Left ventricle myocardium inferior (tissue), 1 donor: ENCODE measurements around the gene TPK1. TPM values are rescaled to one million over a fixed set of nuclear protein-coding genes. Genes with fewer than 3 reads are reported as not detected.
"Not testable (repeated sequence)": the region's sequence is repeated elsewhere in the genome, so short reads cannot be mapped to it uniquely, and the experiment has no call there.

Experiments
- DNase-seq: peaks from one replicate; pipeline ENCODE4 v3.0.0-alpha.2; 2020
- H3K27ac ChIP-seq: fragments of 200-600 bp; replicated peaks from 2 replicates; pipeline ENCODE4 v1.8.0; 2021
- H3K27me3 ChIP-seq: fragments of 200-600 bp; 2 replicates; pipeline ENCODE4 v1.8.0; 2021; ENCODE audit warnings: low read depth
- H3K36me3 ChIP-seq: fragments of 200-600 bp; 2 replicates; pipeline ENCODE4 v1.8.0; 2021
- H3K4me1 ChIP-seq: fragments of 200-600 bp; 2 replicates; pipeline ENCODE4 v1.8.0; 2021
- H3K4me3 ChIP-seq: fragments of 200-600 bp; 2 replicates; pipeline ENCODE4 v1.8.0; 2021; ENCODE audit warnings: mild to moderate bottlenecking, moderate library complexity
- H3K9me3 ChIP-seq: fragments of 200-600 bp; replicated peaks from 2 replicates; pipeline ENCODE4 v1.8.0; 2021
- intact Hi-C: fragments of 100-400 bp; cut with micrococcal nuclease; formaldehyde crosslinking; loops from one replicate; pipeline ENCODE4 v1.11.0; 2022
- total RNA-seq: library from RNA; stranded (reverse); fragmentation: NEBNext Ultra II Directional; extraction: Animal tissue kit (Norgen Biotek cat#: 25700); gene quantifications from one replicate; pipeline ENCODE4 v1.2.1, GENCODE V29; 2021
- TF ChIP-seq, protein P1 (sequence below): fragments of 200-600 bp; IDR thresholded peaks from 2 replicates; pipeline ENCODE4 v1.8.0; 2021; ENCODE audit warnings: antibody characterized with exemption, mild to moderate bottlenecking, borderline replicate concordance
- donor health status: DM: no; HTN: yes; CAD: no; lungs with severe emphysema.

The TPK1 gene
- total RNA-seq, 1 donor from 2014 or later = 3.5 TPM

- no peak for DNase-seq
- H3K9me3 ChIP-seq = no peaks in the 10 kb centered on the region
- H3K4me3 ChIP-seq = no peak overlapping the region
- no peak overlapping the region for H3K27ac ChIP-seq
- H3K36me3 ChIP-seq = no peaks in the 10 kb centered on the region
- TF ChIP-seq, protein P1, sequence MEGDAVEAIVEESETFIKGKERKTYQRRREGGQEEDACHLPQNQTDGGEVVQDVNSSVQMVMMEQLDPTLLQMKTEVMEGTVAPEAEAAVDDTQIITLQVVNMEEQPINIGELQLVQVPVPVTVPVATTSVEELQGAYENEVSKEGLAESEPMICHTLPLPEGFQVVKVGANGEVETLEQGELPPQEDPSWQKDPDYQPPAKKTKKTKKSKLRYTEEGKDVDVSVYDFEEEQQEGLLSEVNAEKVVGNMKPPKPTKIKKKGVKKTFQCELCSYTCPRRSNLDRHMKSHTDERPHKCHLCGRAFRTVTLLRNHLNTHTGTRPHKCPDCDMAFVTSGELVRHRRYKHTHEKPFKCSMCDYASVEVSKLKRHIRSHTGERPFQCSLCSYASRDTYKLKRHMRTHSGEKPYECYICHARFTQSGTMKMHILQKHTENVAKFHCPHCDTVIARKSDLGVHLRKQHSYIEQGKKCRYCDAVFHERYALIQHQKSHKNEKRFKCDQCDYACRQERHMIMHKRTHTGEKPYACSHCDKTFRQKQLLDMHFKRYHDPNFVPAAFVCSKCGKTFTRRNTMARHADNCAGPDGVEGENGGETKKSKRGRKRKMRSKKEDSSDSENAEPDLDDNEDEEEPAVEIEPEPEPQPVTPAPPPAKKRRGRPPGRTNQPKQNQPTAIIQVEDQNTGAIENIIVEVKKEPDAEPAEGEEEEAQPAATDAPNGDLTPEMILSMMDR = no peak
- no peaks in the 10 kb centered on the region for H3K27me3 ChIP-seq
- H3K4me1 ChIP-seq = no peaks in the 10 kb centered on the region
- intact Hi-C loops = no loop called here
Observed at GRCh38 chr7:144818511-144818910, 17.3 kb downstream of the TPK1 start.

DNA sequence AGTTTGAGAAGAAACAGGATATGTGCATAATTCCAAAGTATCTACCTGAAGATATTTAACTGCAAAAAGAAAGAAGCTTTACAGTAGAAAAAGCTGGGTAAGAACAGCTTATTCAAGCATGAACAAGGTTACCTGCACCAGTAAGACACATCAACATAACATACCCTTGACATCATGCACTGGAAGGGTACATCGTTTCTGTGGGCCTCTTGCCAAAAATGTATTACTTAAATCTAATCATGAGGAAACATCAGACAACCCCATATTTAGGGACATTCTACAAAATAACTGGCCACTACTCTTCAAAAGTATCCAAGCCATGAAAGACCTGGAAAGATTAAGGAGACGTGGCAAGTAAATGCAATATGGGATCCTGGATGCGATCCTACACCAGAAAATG, 18.9 kb downstream of the TPK1 start:
- no peaks in the 10 kb centered on the region for H3K27me3 ChIP-seq
- TF ChIP-seq, protein P1 = no peak
- peaks cover 14% of the 10 kb centered on the region for H3K4me1 ChIP-seq
- no peaks in the 10 kb centered on the region for H3K9me3 ChIP-seq
- intact Hi-C loops = no loop called here
- H3K4me3 ChIP-seq = no peak overlapping the region
- no peak for DNase-seq
- no peaks in the 10 kb centered on the region for H3K36me3 ChIP-seq
- no peak overlapping the region for H3K27ac ChIP-seq

GRCh38 chr7:144814299-144814698, 21.6 kb downstream of the TPK1 start:
- Histone ChIP-seq H3K4me3 (no peak overlapping the region), H3K9me3 (no peaks in the 10 kb centered on the region), H3K27ac (no peak overlapping the region), H3K4me1 (peaks cover 21% of the 10 kb centered on the region), H3K27me3 (no peaks in the 10 kb centered on the region), H3K36me3 (no peaks in the 10 kb centered on the region)
- TF ChIP-seq, protein P1 = no peak
- no peak for DNase-seq
- intact Hi-C loops = no loop called here

DNA sequence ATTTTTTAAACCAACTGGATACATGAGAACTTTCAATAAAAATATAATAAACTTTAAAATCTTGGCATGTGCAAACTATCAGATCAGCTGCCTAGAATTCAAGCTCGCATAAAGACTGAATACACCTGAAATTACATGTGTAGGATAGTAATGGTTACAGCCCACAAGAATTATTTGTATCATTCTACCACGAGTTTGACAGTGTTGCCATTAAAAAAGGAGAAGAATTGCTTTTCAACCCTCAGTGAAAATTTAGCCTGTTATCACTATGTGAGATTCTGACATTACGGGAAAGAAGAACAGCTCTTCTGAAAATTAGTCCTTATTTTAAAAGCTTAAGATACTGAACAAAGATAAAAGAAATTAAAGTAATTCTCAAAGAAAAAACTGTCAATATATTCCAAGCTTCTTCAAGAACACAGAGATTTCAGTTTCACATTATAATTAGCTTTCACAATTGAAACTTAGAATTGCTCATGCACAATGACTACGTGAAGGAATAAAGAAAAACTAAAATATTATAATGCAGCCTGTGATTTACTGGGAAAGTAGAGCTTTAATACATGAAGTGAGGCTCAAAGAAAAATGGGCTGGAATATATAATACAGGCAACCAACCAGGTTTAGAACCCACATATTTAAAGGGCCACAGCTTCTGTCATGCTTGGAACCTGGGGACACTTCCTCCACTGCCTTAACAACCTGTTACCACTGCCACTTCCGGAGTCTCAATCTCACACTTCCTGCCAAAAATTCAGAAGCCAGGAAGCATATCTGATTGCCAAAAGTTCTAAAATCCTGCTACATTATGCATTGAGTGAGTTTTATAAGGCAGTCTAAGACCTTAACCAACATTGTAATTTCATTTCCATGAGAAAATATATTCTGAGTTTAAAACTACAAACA, 23.2 kb downstream of the TPK1 start:
- no peak overlapping the region for H3K4me3 ChIP-seq
- TF ChIP-seq, protein P1 = no peak
- intact Hi-C loops = no loop called here
- no peak for DNase-seq
- peak overlapping the region; percentile 29 for H3K27ac ChIP-seq
- no peaks in the 10 kb centered on the region for H3K36me3 ChIP-seq
- H3K27me3 ChIP-seq = no peaks in the 10 kb centered on the region
- peaks cover 21% of the 10 kb centered on the region for H3K4me1 ChIP-seq
- no peaks in the 10 kb centered on the region for H3K9me3 ChIP-seq

GRCh38 chr7:144805627-144806239, 30.1 kb downstream of the TPK1 start:
- Histone ChIP-seq H3K27me3 (no peaks in the 10 kb centered on the region), H3K9me3 (peaks cover 18% of the 10 kb centered on the region), H3K36me3 (peaks cover 9% of the 10 kb centered on the region), H3K27ac (no peak overlapping the region), H3K4me3 (no peak overlapping the region), H3K4me1 (no peaks in the 10 kb centered on the region)
- intact Hi-C loops = no loop called here
- no peak for DNase-seq
- TF ChIP-seq, protein P1 = no peak

DNA sequence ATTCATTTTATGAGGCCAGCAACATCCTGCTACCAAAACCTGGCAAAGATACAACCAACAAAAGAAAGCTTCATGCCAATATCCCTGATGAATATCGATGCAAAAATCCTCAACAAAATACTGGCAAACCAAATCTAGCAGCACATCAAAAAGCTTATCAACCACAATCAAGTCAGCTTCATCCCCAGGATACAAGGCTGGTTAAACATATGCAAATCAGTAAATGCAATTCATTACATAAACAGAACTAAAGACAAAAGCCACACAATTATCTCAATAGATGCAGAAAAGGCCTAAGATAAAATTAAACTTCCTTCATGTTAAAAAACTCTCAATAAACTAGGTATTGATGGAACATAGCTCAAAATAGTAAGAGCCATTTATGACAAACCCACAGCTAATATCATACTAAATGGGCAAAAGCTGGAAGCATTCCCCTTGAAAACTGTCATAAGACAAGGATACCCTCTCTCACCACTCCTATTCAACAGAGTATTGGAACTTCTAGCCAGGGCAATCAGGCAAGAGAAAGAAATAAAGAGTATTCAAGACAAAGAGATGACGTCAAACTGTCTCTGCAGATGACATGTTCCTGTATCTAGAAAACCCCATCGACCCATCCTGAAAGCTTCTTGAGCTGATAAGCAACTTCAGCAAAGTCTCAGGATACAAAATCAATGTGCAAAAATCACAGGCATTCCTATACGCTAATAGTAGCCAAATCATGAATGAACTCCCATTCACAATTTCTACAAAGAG, 35.0 kb downstream of the TPK1 start:
- H3K9me3 ChIP-seq = peaks cover 25% of the 10 kb centered on the region
- H3K4me3 ChIP-seq, H3K27me3 ChIP-seq, DNase-seq, H3K27ac ChIP-seq, H3K36me3 ChIP-seq, H3K4me1 ChIP-seq, intact Hi-C loops: not testable (repeated sequence)
